Upper lobe of left lung (tissue), 6 donors: ENCODE results near the gene NUP210. TPM values are rescaled to one million over a fixed set of nuclear protein-coding genes. Genes with fewer than 3 reads are reported as not detected.

ENCODE experiments used
- ATAC-seq, 2 donors: fragments of 200-7000 bp; cut with Tn5 transposase; one replicate each; pipeline ENCODE4 v1.9.1; 2022; ENCODE audit warnings: mild to moderate bottlenecking in 2 of 2, moderate library complexity in 2 of 2; ENCODE audit not compliant: low FRiP score in 2 of 2
- DNase-seq, 2 donors: peaks; one replicate each; pipeline ENCODE4 v3.0.0-alpha.2; 2019 to 2020
- H3K27ac ChIP-seq, 4 donors: fragments of 200-600 bp; sonication (generic); one replicate each; pipeline ENCODE4 v1.5.1; 2016 to 2019
- H3K27me3 ChIP-seq, 4 donors: fragments of 200-600 bp; sonication (generic); one replicate each; pipeline ENCODE4 v1.5.1; 2017 to 2019
- H3K36me3 ChIP-seq, 4 donors: fragments of 200-600 bp; sonication (generic); one replicate each; pipeline ENCODE4 v1.5.1; 2016 to 2019
- H3K4me1 ChIP-seq, 4 donors: fragments of 200-600 bp; sonication (generic); one replicate each; pipeline ENCODE4 v1.5.1; 2018 to 2019
- H3K4me3 ChIP-seq, 4 donors: fragments of 200-600 bp; sonication (generic); one replicate each; pipeline ENCODE4 v1.5.1; 2017 to 2019; ENCODE audit warnings: mild to moderate bottlenecking in 2 of 4, moderate library complexity in 1 of 4
- H3K9me3 ChIP-seq, 4 donors: fragments of 200-600 bp; sonication (generic); one replicate each; pipeline ENCODE4 v1.5.1; 2018 to 2019
- CTCF ChIP-seq, 6 experiments: fragments of 450-650 bp in 4 of 6; fragments of 200-600 bp in 2 of 6; sonication (generic) in 2 of 6; IDR thresholded peaks; one replicate each; pipeline ENCODE4 v1.5.1; 2016 to 2019; ENCODE audit warnings: antibody characterized with exemption in 6 of 6
- EP300 ChIP-seq, 4 donors: sonication (generic); formaldehyde crosslinking; IDR thresholded peaks; one replicate each; pipeline ENCODE4 v1.5.1; 2017; ENCODE audit warnings: antibody characterized with exemption in 4 of 4, control low read depth in 2 of 4
- POLR2A ChIP-seq, 4 donors: fragments of 450-650 bp; IDR thresholded peaks; one replicate each; pipeline ENCODE4 v1.5.1; 2016 to 2017; ENCODE audit warnings: antibody characterized with exemption in 4 of 4, mild to moderate bottlenecking in 2 of 4
- POLR2AphosphoS5 ChIP-seq, 2 donors: sonication (generic); formaldehyde crosslinking; IDR thresholded peaks; one replicate each; pipeline ENCODE4 v1.5.1; 2017; ENCODE audit warnings: antibody characterized with exemption in 2 of 2
- WGBS, 2 donors: methylation state at CpG; one replicate each; pipeline ENCODE4 v1.1.5; 2017 to 2018; 5-methylcytosine and 5-hydroxymethylcytosine counted together
- total RNA-seq, 6 donors: library from RNA; depleted of rRNA in 4 of 6; stranded (reverse); fragments of >200 nt in 4 of 6; gene quantifications; one replicate each; pipeline versions ENCODE4 v1.1.0 to v1.2.1, GENCODE V29; 2016 to 2021
- donor health status: DM: no; HTN: no; CAD: no; lungs with moderate emphysema.
- donor health status: DM: no; HTN: yes; CAD: no; lungs with severe emphysema.

Gene NUP210
- total RNA-seq, 6 donors from 2014 or later: 14.6 to 23.0 (median 20.8) TPM

DNA sequence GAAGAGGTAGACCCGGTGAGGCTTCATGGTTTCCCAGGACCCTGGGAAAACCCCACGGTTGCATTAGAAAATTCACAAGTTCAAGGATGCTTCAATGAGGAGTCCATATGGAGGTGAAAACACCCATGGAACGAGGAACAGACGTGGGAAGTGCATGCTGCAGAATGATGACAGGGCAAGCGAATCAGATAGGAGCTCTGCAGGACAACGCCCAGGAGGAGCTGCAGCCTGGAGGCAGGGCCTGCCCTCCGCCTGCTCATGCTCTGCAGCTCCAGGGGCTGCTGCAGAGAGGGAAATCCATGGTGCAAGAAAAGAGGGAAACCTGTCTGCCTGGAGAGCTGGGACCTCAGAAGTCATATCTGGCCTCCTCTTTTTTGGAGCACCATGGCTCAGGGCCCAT, 61.5 kb downstream of the NUP210 start:
- no peaks in the 10 kb centered on the region for H3K9me3 ChIP-seq
- TF ChIP-seq CTCF (IDR thresholded peaks at IDR 0.05): no peak
- no peak for TF ChIP-seq EP300 (IDR thresholded peaks at IDR 0.05)
- no peak for TF ChIP-seq POLR2A (IDR thresholded peaks at IDR 0.05)
- no peak for TF ChIP-seq POLR2AphosphoS5 (IDR thresholded peaks at IDR 0.05)
- no peaks in the 10 kb centered on the region for H3K4me1 ChIP-seq
- H3K36me3 ChIP-seq: peaks cover 0 to 61% (median 31%) of the 10 kb centered on the region in 4 donors
- WGBS, 2 donors: 91 to 94% methylated on average over 7 of the region's 7 CpGs
- ATAC-seq (no peak), DNase-seq (no peak)
- H3K27me3 ChIP-seq: no peaks in the 10 kb centered on the region
- no peak overlapping the region for H3K27ac ChIP-seq
- no peak overlapping the region for H3K4me3 ChIP-seq

DNA sequence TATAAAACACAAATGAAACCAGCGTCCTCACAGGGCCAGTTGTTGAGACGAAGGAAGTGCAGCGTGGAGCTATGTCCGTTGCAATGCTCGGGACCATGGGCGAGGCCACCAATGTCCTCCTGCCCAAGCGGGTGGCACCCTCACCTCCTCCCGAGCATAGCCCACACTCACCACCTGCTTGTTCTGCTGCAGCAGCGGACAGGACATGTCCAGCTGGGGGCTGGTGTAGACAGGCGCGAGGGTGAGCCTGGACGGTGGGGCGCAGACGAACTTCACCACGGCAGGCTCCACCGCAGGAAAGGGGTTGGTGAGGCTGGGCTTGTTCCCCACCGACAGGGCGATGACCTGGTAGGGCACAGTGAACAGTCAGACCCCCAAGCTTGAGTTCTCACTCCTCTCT, 62.1 kb downstream of the NUP210 start:
- no peak for DNase-seq
- Histone ChIP-seq H3K4me3 (no peak overlapping the region), H3K27ac (no peak overlapping the region), H3K4me1 (no peaks in the 10 kb centered on the region), H3K36me3 (peaks cover 0 to 55% (median 34%) of the 10 kb centered on the region in 4 donors), H3K9me3 (no peaks in the 10 kb centered on the region), H3K27me3 (no peaks in the 10 kb centered on the region)
- no peak for ATAC-seq
- WGBS, 2 donors: 89 to 96% methylated on average over 17 to 18 of the region's 18 CpGs
- TF ChIP-seq POLR2AphosphoS5 (IDR thresholded peaks at IDR 0.05) (no peak), EP300 (IDR thresholded peaks at IDR 0.05) (no peak), POLR2A (IDR thresholded peaks at IDR 0.05) (no peak), CTCF (IDR thresholded peaks at IDR 0.05) (no peak)

DNA sequence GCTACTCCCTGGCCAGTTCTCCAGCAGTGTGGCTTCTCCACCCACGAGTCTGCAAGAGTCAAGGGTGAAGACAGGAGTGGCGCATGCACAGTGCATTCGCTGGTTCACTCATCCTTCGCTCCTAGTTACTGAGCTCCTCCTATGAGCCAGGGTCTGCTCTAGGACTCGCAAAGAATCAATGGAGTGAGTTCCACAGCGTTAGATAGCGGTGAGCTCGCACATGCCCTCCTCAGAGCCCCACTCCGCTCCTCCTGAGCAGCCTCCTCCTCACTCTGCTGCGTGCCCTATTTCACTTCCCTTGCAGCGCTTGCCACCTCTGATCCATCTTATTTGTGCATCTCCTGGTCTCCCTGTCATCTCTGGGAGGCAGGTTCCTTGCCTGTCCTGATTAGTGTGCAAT, 63.0 kb downstream of the NUP210 start:
- Histone ChIP-seq H3K4me3 (no peak overlapping the region), H3K4me1 (no peaks in the 10 kb centered on the region), H3K36me3 (peaks cover 0 to 59% (median 39%) of the 10 kb centered on the region in 4 donors), H3K27ac (no peak overlapping the region), H3K27me3 (no peaks in the 10 kb centered on the region), H3K9me3 (no peaks in the 10 kb centered on the region)
- TF ChIP-seq EP300 (IDR thresholded peaks at IDR 0.05): no peak
- no peak for TF ChIP-seq CTCF (IDR thresholded peaks at IDR 0.05)
- TF ChIP-seq POLR2A (IDR thresholded peaks at IDR 0.05): no peak
- no peak for TF ChIP-seq POLR2AphosphoS5 (IDR thresholded peaks at IDR 0.05)
- WGBS, 2 donors: 91 to 93% methylated on average over 8 to 11 of the region's 11 CpGs
- DNase-seq (no peak), ATAC-seq (no peak)

DNA sequence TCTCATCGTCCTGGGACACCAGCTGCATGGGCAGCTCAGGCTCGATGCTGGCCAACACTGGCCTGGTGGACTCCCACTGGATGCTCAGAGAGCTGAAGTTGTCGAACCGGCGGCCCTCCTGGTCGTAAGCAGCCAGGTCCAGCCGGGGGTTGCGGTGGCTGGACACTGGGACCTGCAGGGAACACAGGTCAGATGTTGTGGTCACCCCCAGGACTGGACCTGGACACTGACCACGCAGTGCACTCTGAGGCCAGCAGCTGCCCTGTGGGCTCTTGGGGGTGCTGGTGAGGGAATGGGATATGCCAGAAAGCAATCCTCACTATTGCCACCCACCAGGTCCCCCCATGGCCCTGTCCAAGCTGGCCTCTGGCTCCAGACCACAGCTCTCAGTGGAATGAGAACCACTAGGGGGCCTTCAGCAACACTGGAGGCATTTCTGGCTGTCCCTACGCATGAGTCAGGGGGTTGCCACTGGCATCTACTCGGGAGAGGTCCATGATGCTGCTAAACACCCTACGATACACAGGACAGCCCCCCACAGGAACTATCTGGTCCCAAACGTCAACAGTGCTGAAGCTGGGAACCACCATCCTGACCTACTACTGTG, 66.1 kb downstream of the NUP210 start:
- TF ChIP-seq POLR2AphosphoS5 (IDR thresholded peaks at IDR 0.05) (no peak), POLR2A (IDR thresholded peaks at IDR 0.05) (no peak), EP300 (IDR thresholded peaks at IDR 0.05) (no peak), CTCF (IDR thresholded peaks at IDR 0.05) (no peak)
- Histone ChIP-seq H3K36me3 (peaks cover 0 to 61% (median 33%) of the 10 kb centered on the region in 4 donors), H3K27ac (no peak overlapping the region), H3K9me3 (no peaks in the 10 kb centered on the region), H3K4me3 (no peak overlapping the region), H3K4me1 (no peaks in the 10 kb centered on the region), H3K27me3 (no peaks in the 10 kb centered on the region)
- ATAC-seq (no peak), DNase-seq (no peak)
- WGBS, 2 donors: 80 to 90% methylated on average over 1 to 9 of the region's 13 CpGs

- no peak overlapping the region for H3K4me3 ChIP-seq
- ATAC-seq (no peak), DNase-seq (no peak)
- TF ChIP-seq CTCF (IDR thresholded peaks at IDR 0.05) (no peak), POLR2A (IDR thresholded peaks at IDR 0.05) (no peak), EP300 (IDR thresholded peaks at IDR 0.05) (no peak), POLR2AphosphoS5 (IDR thresholded peaks at IDR 0.05) (no peak)
- no peak overlapping the region for H3K27ac ChIP-seq
- peaks cover 0 to 56% (median 31%) of the 10 kb centered on the region in 4 donors for H3K36me3 ChIP-seq
- H3K27me3 ChIP-seq: no peaks in the 10 kb centered on the region
- no peaks in the 10 kb centered on the region for H3K4me1 ChIP-seq
- no peaks in the 10 kb centered on the region for H3K9me3 ChIP-seq
- 64 to 83% methylated on average over 5 of the region's 5 CpGs for WGBS, 2 donors
Measured at GRCh38 chr3:13353506-13353905, 66.6 kb downstream of the NUP210 start.
